ENCODE results near the gene TACC2. TPM values are rescaled to one million over a fixed set of nuclear protein-coding genes. Genes with fewer than 3 reads are reported as not detected.
"Not testable (repeated sequence)": the region's sequence is repeated elsewhere in the genome, so short reads cannot be mapped to it uniquely, and the experiment has no call there.

The TACC2 gene
- total RNA-seq, 1 experiment from 2014 or later: 24.4 TPM

DNA sequence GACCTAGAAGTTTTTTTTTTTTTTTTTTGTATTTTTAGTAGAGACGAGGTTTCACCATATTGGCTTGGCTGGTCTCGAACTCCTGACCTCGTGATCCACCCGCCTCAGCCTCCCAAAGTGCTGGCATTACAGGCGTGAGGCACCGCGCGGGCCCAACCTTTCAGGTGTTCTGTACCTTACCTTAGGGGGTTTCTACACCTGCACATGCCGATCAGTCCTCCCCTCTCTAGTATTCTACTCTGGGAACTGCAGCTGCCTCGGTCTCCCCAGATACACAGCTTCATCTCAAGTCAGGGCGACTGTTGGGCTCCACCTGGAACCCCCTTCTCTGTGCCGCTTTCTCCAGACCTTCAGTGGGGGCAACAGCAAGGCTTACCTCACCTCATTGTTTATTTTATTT, 79.9 kb downstream of the TACC2 start:
- Mint-ChIP-seq H3K27ac (ENCODE audit: unreplicated experiment) (no peak overlapping the region), H3K36me3 (ENCODE audit: insufficient read depth, unreplicated experiment) (no peaks in the 10 kb centered on the region), H3K4me1 (ENCODE audit: low read depth, unreplicated experiment) (peaks cover 18% of the 10 kb centered on the region), H3K27me3 (ENCODE audit: unreplicated experiment) (no peaks in the 10 kb centered on the region), H3K9me3 (ENCODE audit: low read depth, unreplicated experiment) (no peaks in the 10 kb centered on the region), H3K4me3 (ENCODE audit: low read depth, unreplicated experiment) (no peak overlapping the region)
- intact Hi-C loops (cut with micrococcal nuclease; ENCODE audit: unreplicated experiment): no loop called here
- no peak for DNase-seq
- no TSS peak for BruUV-seq (replicated peaks)
- TF ChIP-seq, protein P1, sequence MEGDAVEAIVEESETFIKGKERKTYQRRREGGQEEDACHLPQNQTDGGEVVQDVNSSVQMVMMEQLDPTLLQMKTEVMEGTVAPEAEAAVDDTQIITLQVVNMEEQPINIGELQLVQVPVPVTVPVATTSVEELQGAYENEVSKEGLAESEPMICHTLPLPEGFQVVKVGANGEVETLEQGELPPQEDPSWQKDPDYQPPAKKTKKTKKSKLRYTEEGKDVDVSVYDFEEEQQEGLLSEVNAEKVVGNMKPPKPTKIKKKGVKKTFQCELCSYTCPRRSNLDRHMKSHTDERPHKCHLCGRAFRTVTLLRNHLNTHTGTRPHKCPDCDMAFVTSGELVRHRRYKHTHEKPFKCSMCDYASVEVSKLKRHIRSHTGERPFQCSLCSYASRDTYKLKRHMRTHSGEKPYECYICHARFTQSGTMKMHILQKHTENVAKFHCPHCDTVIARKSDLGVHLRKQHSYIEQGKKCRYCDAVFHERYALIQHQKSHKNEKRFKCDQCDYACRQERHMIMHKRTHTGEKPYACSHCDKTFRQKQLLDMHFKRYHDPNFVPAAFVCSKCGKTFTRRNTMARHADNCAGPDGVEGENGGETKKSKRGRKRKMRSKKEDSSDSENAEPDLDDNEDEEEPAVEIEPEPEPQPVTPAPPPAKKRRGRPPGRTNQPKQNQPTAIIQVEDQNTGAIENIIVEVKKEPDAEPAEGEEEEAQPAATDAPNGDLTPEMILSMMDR (IDR thresholded peaks at IDR 0.05; ENCODE audit: unreplicated experiment): no peak
- CTCF ChIA-PET: no interaction called here

DNA sequence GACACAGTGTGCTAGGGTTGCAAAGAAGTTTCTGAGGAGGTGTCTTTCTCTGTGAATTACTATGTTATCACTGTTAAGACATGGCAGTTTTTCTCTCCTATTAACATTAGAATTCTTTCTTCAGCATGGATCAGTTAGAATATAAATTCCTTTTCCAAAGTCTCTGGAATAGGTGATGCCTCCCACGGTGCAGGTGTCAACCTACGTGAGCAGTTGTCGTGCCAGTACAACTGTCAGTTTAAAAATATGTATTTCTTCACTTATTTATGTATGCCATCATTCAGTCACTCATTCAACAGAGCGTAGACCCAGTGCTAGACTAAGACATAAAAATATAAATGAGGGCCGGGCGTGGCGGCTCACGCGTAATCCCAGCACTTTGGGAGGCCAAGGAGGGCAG, 83.5 kb downstream of the TACC2 start:
- TF ChIP-seq, protein P1 (IDR thresholded peaks at IDR 0.05; ENCODE audit: unreplicated experiment): no peak
- Mint-ChIP-seq H3K4me1 (ENCODE audit: low read depth, unreplicated experiment) (peaks cover 10% of the 10 kb centered on the region), H3K4me3 (ENCODE audit: low read depth, unreplicated experiment) (no peak overlapping the region), H3K27ac (ENCODE audit: unreplicated experiment) (no peak overlapping the region), H3K27me3 (ENCODE audit: unreplicated experiment) (no peaks in the 10 kb centered on the region), H3K36me3 (ENCODE audit: insufficient read depth, unreplicated experiment) (no peaks in the 10 kb centered on the region), H3K9me3 (ENCODE audit: low read depth, unreplicated experiment) (no peaks in the 10 kb centered on the region)
- CTCF ChIA-PET: interaction anchor here (0.6 to 1.4 kb wide), 2 partner anchors 9 to 22 kb away, joined by 3 to 4 read pairs; no protein-coding TSS in a partner anchor
- no peak for DNase-seq
- intact Hi-C loops (cut with micrococcal nuclease; ENCODE audit: unreplicated experiment): no loop called here
- BruUV-seq (replicated peaks): no TSS peak

DNA sequence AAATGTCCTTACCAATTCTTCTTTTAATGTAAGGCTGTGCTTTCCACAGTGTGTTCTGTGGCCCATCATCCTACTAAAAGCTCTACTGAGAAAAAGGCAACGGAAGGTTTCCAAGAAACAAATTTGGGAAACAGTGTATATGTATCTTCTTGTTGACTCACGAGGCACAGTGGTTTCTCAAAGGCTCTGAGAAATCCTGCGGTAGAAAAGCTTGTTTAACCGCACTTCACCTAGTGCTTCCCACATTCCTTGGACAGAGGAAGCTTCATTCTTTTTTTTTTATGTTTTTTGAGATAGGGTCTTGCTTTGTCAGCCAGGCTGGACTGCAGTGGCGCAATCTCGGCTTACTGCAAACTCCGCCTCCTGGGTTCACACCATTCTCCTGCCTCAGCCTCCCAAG, 84.5 kb downstream of the TACC2 start:
- no TSS peak for BruUV-seq (replicated peaks)
- H3K27ac Mint-ChIP-seq (ENCODE audit: unreplicated experiment): no peak overlapping the region
- TF ChIP-seq, protein P1 (IDR thresholded peaks at IDR 0.05; ENCODE audit: unreplicated experiment): no peak
- no peaks in the 10 kb centered on the region for H3K36me3 Mint-ChIP-seq (ENCODE audit: insufficient read depth, unreplicated experiment)
- CTCF ChIA-PET: interaction anchor here (1.4 kb wide), 1 partner anchor 10 kb away, joined by 3 read pairs; no protein-coding TSS in a partner anchor
- H3K27me3 Mint-ChIP-seq (ENCODE audit: unreplicated experiment): no peaks in the 10 kb centered on the region
- DNase-seq: no peak
- no peak overlapping the region for H3K4me3 Mint-ChIP-seq (ENCODE audit: low read depth, unreplicated experiment)
- intact Hi-C loops (cut with micrococcal nuclease; ENCODE audit: unreplicated experiment): no loop called here
- peaks cover 10% of the 10 kb centered on the region for H3K4me1 Mint-ChIP-seq (ENCODE audit: low read depth, unreplicated experiment)
- no peaks in the 10 kb centered on the region for H3K9me3 Mint-ChIP-seq (ENCODE audit: low read depth, unreplicated experiment)

DNA sequence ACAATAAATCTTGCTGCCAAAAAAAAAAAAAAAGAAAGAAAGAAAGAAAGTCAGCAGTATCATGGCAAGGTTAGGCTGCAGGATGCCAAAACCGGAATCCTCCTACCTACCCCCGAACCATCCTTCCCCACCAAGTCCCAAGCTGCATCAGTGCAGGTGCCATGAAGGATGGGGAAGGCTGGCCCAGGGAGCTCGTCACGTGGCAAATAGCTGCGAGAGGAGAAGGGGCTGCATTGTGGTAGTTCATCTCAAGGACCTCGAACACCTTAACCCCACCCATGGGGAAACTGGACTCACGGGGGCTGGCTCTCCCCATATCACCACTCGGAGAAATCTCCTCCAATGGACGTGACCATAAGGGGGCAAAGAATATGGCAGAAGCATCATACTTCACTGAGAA, 86.2 kb downstream of the TACC2 start:
- H3K27ac Mint-ChIP-seq (ENCODE audit: unreplicated experiment): no peak overlapping the region
- H3K36me3 Mint-ChIP-seq (ENCODE audit: insufficient read depth, unreplicated experiment): no peaks in the 10 kb centered on the region
- TF ChIP-seq, protein P1 (IDR thresholded peaks at IDR 0.05; ENCODE audit: unreplicated experiment): no peak
- H3K9me3 Mint-ChIP-seq (ENCODE audit: low read depth, unreplicated experiment): no peaks in the 10 kb centered on the region
- H3K4me3 Mint-ChIP-seq (ENCODE audit: low read depth, unreplicated experiment): no peak overlapping the region
- no peaks in the 10 kb centered on the region for H3K4me1 Mint-ChIP-seq (ENCODE audit: low read depth, unreplicated experiment)
- H3K27me3 Mint-ChIP-seq (ENCODE audit: unreplicated experiment): no peaks in the 10 kb centered on the region
- no peak for DNase-seq
- BruUV-seq (replicated peaks): no TSS peak
- CTCF ChIA-PET: interaction anchor here (0.7 kb wide), 1 partner anchor 14 kb away, joined by 3 read pairs; no protein-coding TSS in a partner anchor
- intact Hi-C loops (cut with micrococcal nuclease; ENCODE audit: unreplicated experiment): no loop called here

DNA sequence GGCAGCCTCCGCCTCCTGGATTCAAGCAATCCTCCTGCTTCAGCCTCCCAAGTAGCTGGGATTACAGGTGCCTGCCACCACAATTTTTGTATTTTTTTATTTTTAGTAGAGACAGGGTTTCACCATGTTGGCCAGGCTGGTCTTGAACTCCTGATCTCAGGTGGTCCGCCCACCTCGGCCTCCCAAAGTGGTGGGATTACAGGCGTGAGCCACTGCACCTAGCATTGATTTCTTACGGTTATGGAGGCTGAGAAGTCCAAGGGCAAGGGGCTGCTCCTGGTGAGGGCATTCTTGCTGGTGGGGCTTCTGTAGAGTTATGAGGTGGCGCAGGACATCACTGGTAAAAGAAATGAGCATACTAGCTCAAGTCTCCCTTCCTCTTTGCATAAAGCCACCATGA, 86.9 kb downstream of the TACC2 start:
- BruUV-seq (replicated peaks); H3K36me3 Mint-ChIP-seq (ENCODE audit: insufficient read depth, unreplicated experiment); H3K27ac Mint-ChIP-seq (ENCODE audit: unreplicated experiment); H3K9me3 Mint-ChIP-seq (ENCODE audit: low read depth, unreplicated experiment); H3K4me3 Mint-ChIP-seq (ENCODE audit: low read depth, unreplicated experiment); H3K4me1 Mint-ChIP-seq (ENCODE audit: low read depth, unreplicated experiment); H3K27me3 Mint-ChIP-seq (ENCODE audit: unreplicated experiment); DNase-seq; intact Hi-C loops (cut with micrococcal nuclease; ENCODE audit: unreplicated experiment): not testable (repeated sequence)
- CTCF ChIA-PET: interaction anchor here (0.7 kb wide), 1 partner anchor 14 kb away, joined by 3 read pairs; no protein-coding TSS in a partner anchor
